Panc1 (cell line): ENCODE measurements around the gene NUP43. TPM values are rescaled to one million over a fixed set of nuclear protein-coding genes. Genes with fewer than 3 reads are reported as not detected.

ENCODE experiments used
- ATAC-seq: fragments of 200-7000 bp; cut with Tn5 transposase; 2 replicates; pipeline ENCODE4 v1.9.1; 2020; ENCODE audit warnings: mild to moderate bottlenecking, moderate library complexity
- BruUV-seq: library from RNA; stranded (reverse); fragments of 400-500 nt; replicated peaks from 2 replicates; lab custom pipeline; 2021; lab: Mats Ljungman, UMichigan
- CTCF ChIA-PET: fragments of 300-600 bp; sonication (Branson Sonifier 250); formaldehyde crosslinking; loops from one replicate; lab custom pipeline; 2022; ENCODE audit warnings: antibody characterized with exemption; lab: Charles Lee
- POLR2A ChIA-PET: fragments of 300-600 bp; sonication (Branson Sonifier 250); formaldehyde crosslinking; loops from one replicate; lab custom pipeline; 2022; ENCODE audit warnings: antibody characterized with exemption; lab: Charles Lee
- DNase-seq: peaks from one replicate; pipeline ENCODE4 v3.0.0-alpha.2; 2010; ENCODE audit warnings: low read depth, low spot score
- H3K27ac ChIP-seq: 2 replicates; pipeline ENCODE4 v1.5.1; 2011; ENCODE audit warnings: mild to moderate bottlenecking, low read length, inconsistent platforms
- H3K27me3 ChIP-seq: fragments of 200-500 bp; sonication (Bioruptor generic); 2 replicates; pipeline ENCODE4 v1.6.0; 2014; ENCODE audit warnings: low read length, inconsistent platforms; ENCODE audit not compliant: control insufficient read depth, insufficient read depth
- H3K36me3 ChIP-seq: fragments of 200-500 bp; sonication (Bioruptor generic); 2 replicates; pipeline ENCODE4 v1.5.1; 2014; ENCODE audit warnings: inconsistent platforms, mild to moderate bottlenecking, low read length, moderate library complexity; ENCODE audit not compliant: control insufficient read depth, insufficient read depth
- H3K4me1 ChIP-seq: 2 replicates; pipeline ENCODE4 v1.5.1; 2011; ENCODE audit warnings: inconsistent platforms, mild to moderate bottlenecking, low read length, moderate library complexity; ENCODE audit not compliant: control insufficient read depth, insufficient read depth
- H3K4me3 ChIP-seq, 2 experiments: 2 replicates each; pipeline ENCODE4 v1.5.1; 2011 to 2012; ENCODE audit warnings: low read depth in 2 of 2, low read length in 2 of 2, mild to moderate bottlenecking in 2 of 2, inconsistent platforms in 1 of 2, moderate library complexity in 1 of 2
- H3K9me3 ChIP-seq: fragments of 200-500 bp; sonication (Bioruptor generic); 2 replicates; pipeline ENCODE4 v1.5.1; 2014; ENCODE audit warnings: low read depth, mild to moderate bottlenecking, inconsistent platforms, low read length, moderate library complexity; ENCODE audit not compliant: control insufficient read depth, insufficient read depth
- POLR2AphosphoS5 ChIP-seq: IDR thresholded peaks from 2 replicates; pipeline ENCODE4 v1.6.1; 2012; ENCODE audit warnings: mild to moderate bottlenecking, low read depth, low read length, moderate library complexity
- SIN3A ChIP-seq: IDR thresholded peaks from 2 replicates; pipeline ENCODE4 v1.6.1; 2012; ENCODE audit warnings: low read depth, mild to moderate bottlenecking, low read length, moderate library complexity, borderline replicate concordance; ENCODE audit not compliant: insufficient read depth
- TCF7L2 ChIP-seq: IDR thresholded peaks from 2 replicates; pipeline ENCODE4 v1.6.1; 2011; ENCODE audit warnings: mild to moderate bottlenecking, low read depth, low read length, inconsistent platforms
- in situ Hi-C: cut with HindIII; loops from 2 replicates; pipeline ENCODE4 v1.10.0; 2016; ENCODE audit warnings: low sequenced_read_pairs, low pct_unique_long_range_greater_than_20kb
- intact Hi-C: fragments of 100-400 bp; cut with micrococcal nuclease; formaldehyde crosslinking; loops from one replicate; pipeline ENCODE4 v1.10.0; 2022; ENCODE audit not compliant: unreplicated experiment
- total RNA-seq: library from RNA; stranded (reverse); gene quantifications from one replicate; pipeline ENCODE4 v1.2.1, GENCODE V29; 2021; ENCODE audit not compliant: unreplicated experiment
- TF ChIP-seq, protein P1 (sequence below), 2 experiments: IDR thresholded peaks; 2 replicates each; pipeline ENCODE4 v1.6.1; 2011 to 2012; ENCODE audit warnings: low read depth in 2 of 2, control low read depth in 1 of 2, low read length in 1 of 2, mild to moderate bottlenecking in 1 of 2, moderate library complexity in 1 of 2; ENCODE audit not compliant: insufficient read depth in 1 of 2
- TF ChIP-seq, protein P2 (sequence below): fragments of 450-650 bp; IDR thresholded peaks from 2 replicates; pipeline ENCODE4 v1.5.1; 2017; ENCODE audit warnings: mild to moderate bottlenecking

The NUP43 gene
- total RNA-seq, 1 experiment from 2014 or later: 53.6 TPM

DNA sequence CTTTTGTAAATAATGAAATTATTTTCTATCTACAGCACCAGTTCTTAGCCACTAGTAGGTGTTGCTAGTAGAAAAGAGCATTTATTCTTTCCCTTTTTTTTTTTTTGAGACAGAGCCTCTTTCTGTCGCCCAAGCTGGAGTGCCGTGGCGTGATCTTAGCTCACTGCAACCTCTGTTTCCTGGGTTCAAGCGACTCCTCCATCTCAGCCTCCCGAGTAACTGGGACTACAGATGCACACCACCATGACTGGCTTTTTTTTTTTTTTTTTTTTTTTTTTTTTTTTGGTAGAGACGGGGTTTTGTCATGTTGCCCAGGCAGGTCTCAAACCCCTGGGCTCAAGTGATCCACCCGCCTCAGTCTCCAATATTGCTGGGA is 9.9 kb upstream of the NUP43 start:
- no peaks in the 10 kb centered on the region for H3K36me3 ChIP-seq
- peaks cover 10% of the 10 kb centered on the region; the same call in 1 of the 2 replicates for H3K4me1 ChIP-seq
- intact Hi-C loops (no loop called here), in situ Hi-C loops (no loop called here)
- ATAC-seq (no peak), DNase-seq (no peak)
- TF ChIP-seq TCF7L2: no peak
- TF ChIP-seq POLR2AphosphoS5: no peak
- TF ChIP-seq, protein P1, sequence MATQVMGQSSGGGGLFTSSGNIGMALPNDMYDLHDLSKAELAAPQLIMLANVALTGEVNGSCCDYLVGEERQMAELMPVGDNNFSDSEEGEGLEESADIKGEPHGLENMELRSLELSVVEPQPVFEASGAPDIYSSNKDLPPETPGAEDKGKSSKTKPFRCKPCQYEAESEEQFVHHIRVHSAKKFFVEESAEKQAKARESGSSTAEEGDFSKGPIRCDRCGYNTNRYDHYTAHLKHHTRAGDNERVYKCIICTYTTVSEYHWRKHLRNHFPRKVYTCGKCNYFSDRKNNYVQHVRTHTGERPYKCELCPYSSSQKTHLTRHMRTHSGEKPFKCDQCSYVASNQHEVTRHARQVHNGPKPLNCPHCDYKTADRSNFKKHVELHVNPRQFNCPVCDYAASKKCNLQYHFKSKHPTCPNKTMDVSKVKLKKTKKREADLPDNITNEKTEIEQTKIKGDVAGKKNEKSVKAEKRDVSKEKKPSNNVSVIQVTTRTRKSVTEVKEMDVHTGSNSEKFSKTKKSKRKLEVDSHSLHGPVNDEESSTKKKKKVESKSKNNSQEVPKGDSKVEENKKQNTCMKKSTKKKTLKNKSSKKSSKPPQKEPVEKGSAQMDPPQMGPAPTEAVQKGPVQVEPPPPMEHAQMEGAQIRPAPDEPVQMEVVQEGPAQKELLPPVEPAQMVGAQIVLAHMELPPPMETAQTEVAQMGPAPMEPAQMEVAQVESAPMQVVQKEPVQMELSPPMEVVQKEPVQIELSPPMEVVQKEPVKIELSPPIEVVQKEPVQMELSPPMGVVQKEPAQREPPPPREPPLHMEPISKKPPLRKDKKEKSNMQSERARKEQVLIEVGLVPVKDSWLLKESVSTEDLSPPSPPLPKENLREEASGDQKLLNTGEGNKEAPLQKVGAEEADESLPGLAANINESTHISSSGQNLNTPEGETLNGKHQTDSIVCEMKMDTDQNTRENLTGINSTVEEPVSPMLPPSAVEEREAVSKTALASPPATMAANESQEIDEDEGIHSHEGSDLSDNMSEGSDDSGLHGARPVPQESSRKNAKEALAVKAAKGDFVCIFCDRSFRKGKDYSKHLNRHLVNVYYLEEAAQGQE (IDR thresholded peaks at IDR 0.05; ENCODE audit: insufficient read depth in 1 of 2, low read depth in 2 of 2, low read length in 1 of 2): no peak
- TF ChIP-seq, protein P2, sequence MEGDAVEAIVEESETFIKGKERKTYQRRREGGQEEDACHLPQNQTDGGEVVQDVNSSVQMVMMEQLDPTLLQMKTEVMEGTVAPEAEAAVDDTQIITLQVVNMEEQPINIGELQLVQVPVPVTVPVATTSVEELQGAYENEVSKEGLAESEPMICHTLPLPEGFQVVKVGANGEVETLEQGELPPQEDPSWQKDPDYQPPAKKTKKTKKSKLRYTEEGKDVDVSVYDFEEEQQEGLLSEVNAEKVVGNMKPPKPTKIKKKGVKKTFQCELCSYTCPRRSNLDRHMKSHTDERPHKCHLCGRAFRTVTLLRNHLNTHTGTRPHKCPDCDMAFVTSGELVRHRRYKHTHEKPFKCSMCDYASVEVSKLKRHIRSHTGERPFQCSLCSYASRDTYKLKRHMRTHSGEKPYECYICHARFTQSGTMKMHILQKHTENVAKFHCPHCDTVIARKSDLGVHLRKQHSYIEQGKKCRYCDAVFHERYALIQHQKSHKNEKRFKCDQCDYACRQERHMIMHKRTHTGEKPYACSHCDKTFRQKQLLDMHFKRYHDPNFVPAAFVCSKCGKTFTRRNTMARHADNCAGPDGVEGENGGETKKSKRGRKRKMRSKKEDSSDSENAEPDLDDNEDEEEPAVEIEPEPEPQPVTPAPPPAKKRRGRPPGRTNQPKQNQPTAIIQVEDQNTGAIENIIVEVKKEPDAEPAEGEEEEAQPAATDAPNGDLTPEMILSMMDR: no peak
- no peak for TF ChIP-seq SIN3A
- H3K27me3 ChIP-seq: no peaks in the 10 kb centered on the region
- no peak overlapping the region for H3K4me3 ChIP-seq
- H3K9me3 ChIP-seq: no peaks in the 10 kb centered on the region
- ChIA-PET CTCF (interaction anchor here (0.6 kb wide), 1 partner anchor 315 kb away, joined by 9 read pairs; no protein-coding TSS in a partner anchor), POLR2A (no interaction called here)
- BruUV-seq: no TSS peak
- H3K27ac ChIP-seq: no peak overlapping the region

DNA sequence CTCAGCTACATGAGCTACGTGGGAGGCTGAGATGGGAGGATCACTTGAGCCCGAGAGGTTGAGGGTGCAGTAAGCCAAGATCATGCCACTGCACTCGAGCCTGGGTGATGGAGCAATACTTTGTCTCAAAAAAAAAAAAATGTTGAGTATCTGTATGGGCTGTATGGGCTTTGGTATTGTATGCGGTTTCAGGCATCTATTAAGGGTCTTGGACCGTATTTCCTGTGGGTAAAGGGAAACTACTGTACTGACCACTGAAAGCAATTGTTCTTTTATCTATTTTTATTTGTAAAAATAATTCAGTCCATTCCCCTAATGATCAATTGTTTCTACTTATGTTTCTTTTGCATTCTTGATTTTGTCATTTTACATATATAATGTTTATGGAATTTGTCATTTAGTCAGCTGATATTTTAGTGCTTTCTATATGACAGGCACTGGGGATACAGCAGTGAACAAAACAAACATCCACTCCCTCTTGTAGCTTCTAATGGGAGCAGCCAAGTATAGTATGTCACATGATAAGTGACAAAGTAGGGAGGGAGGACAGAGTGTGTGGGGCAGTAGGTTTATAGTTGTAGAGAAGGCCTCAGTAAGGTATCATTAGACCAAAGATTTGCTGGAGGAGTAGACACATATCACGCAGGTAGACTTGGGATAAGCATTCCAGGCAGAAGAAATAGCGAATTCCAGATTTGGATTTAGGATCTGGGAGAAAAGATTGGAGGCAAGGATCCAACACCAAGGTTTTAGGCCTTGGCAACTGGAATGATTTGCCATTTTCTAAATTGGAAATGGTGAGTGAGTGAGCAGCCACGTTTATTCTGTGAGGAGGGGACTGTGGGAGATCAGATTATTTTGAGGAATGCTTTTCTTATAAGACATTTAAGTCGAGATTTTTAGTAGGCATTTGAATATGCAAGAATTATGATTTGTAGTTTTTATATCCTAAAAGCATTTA is 9.3 kb upstream of the NUP43 start:
- Histone ChIP-seq H3K9me3 (no peaks in the 10 kb centered on the region), H3K27ac (no peak overlapping the region), H3K27me3 (no peaks in the 10 kb centered on the region), H3K36me3 (no peaks in the 10 kb centered on the region; the same call in 1 of the 2 replicates), H3K4me3 (no peak overlapping the region), H3K4me1 (peaks cover 10% of the 10 kb centered on the region; the same call in 1 of the 2 replicates)
- TF ChIP-seq SIN3A: no peak
- TF ChIP-seq POLR2AphosphoS5: no peak
- TF ChIP-seq, protein P1 (IDR thresholded peaks at IDR 0.05; ENCODE audit: insufficient read depth in 1 of 2, low read depth in 2 of 2, low read length in 1 of 2): no peak
- no peak for TF ChIP-seq TCF7L2
- TF ChIP-seq, protein P2: no peak
- DNase-seq: no peak
- CTCF ChIA-PET: interaction anchor here (0.6 kb wide), 1 partner anchor 316 kb away, joined by 9 read pairs; no protein-coding TSS in a partner anchor
- no TSS peak for BruUV-seq
- POLR2A ChIA-PET: no interaction called here
- ATAC-seq: peak; percentile 68
- intact Hi-C loops: no loop called here
- in situ Hi-C loops: no loop called here
